GM18907 (cell line): ENCODE data around the gene DYRK1A.
"Not testable (repeated sequence)": the region's sequence is repeated elsewhere in the genome, so short reads cannot be mapped to it uniquely, and the experiment has no call there.

ENCODE experiments used
- ATAC-seq: cut with Tn5 transposase; IDR thresholded peaks from one replicate; pipeline ENCODE4 v1.9.1; 2021; ENCODE audit warnings: mild to moderate bottlenecking, moderate library complexity; ENCODE audit not compliant: unreplicated experiment

DYRK1A gene

GRCh38 chr21:37366482-37367316 is at the start of gene DYRK1A:
DYRK1A (plus strand) TSS chr21:37366773; CDS start chr21:37420375, 53,602 bp downstream.
- peak; percentile 68 for ATAC-seq

- no peak for ATAC-seq
These were observed 47.0 kb upstream of the DYRK1A start for GRCh38 chr21:37319551-37319950.

- no peak for ATAC-seq
These were observed 44.5 kb upstream of the DYRK1A start for GRCh38 chr21:37322084-37322483.

- ATAC-seq, result no peak
These were observed 42.0 kb upstream of the DYRK1A start for GRCh38 chr21:37324558-37324957.

GRCh38 chr21:37328147-37328546 is 38.4 kb upstream of the DYRK1A start:
- not testable (repeated sequence) for ATAC-seq

- no peak for ATAC-seq
These were observed 35.2 kb upstream of the DYRK1A start for GRCh38 chr21:37331411-37331810.

- ATAC-seq, result no peak
These were observed 31.5 kb upstream of the DYRK1A start for GRCh38 chr21:37335053-37335452.

- no peak for ATAC-seq
These were observed 29.4 kb upstream of the DYRK1A start for GRCh38 chr21:37337179-37337578.

- no peak for ATAC-seq
These were observed 28.7 kb upstream of the DYRK1A start for GRCh38 chr21:37337831-37338230.

- ATAC-seq, result no peak
These were observed 27.7 kb upstream of the DYRK1A start for GRCh38 chr21:37338671-37339551.

- no peak for ATAC-seq
These were observed 27.0 kb upstream of the DYRK1A start for GRCh38 chr21:37339552-37339939.

- ATAC-seq, result no peak
These were observed 25.2 kb upstream of the DYRK1A start for GRCh38 chr21:37341254-37341960.

GRCh38 chr21:37342046-37342632 is 24.4 kb upstream of the DYRK1A start:
- ATAC-seq, result no peak

- ATAC-seq, result no peak
These were observed 19.6 kb upstream of the DYRK1A start for GRCh38 chr21:37346841-37347430.

- no peak for ATAC-seq
These were observed 17.9 kb upstream of the DYRK1A start for GRCh38 chr21:37348664-37349063.

- ATAC-seq, result no peak
These were observed 16.1 kb upstream of the DYRK1A start for GRCh38 chr21:37350472-37350871.

GRCh38 chr21:37356706-37357105 is 9.9 kb upstream of the DYRK1A start:
- no peak for ATAC-seq

GRCh38 chr21:37357691-37358090 is 8.9 kb upstream of the DYRK1A start:
- ATAC-seq, result no peak

GRCh38 chr21:37358397-37358796 is 8.2 kb upstream of the DYRK1A start:
- no peak for ATAC-seq

GRCh38 chr21:37363936-37364335 is 2.6 kb upstream of the DYRK1A start:
- no peak for ATAC-seq
